RPMI7951 (cell line): ENCODE measurements around the gene MVB12B. TPM values are rescaled to one million over a fixed set of nuclear protein-coding genes. Genes with fewer than 3 reads are reported as not detected.

Source experiments
- DNase-seq: peaks from one replicate; pipeline ENCODE4 v3.0.0-alpha.2; 2012; ENCODE audit warnings: low read depth
- total RNA-seq: library from RNA; depleted of rRNA; stranded (reverse); fragments of >200 nt; shearing (Covaris generic); gene quantifications from 2 replicates; pipeline ENCODE4 v1.2.3, GENCODE V29; 2014

MVB12B gene
- total RNA-seq, 1 experiment from 2014 or later: 2.2 TPM

DNA sequence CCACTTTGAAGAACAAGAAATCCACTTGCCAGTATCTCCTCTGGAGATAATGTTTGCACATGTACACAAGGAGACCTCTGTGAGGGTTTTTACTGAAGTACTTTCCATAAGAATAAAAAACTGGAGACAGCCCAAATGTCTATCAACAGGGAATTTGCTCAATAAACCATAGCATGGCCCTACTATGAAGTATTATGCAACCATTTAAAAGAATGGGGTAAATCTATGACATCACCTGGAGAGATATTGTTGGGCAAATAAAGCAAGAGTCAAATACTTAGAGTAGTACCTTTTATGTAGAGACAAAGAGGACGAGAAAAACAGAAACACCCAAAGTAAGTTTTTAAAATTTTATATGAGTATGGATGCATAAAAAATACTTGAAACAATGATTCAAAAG lies 23.9 kb upstream of the MVB12B start:
- DNase-seq: no peak

DNA sequence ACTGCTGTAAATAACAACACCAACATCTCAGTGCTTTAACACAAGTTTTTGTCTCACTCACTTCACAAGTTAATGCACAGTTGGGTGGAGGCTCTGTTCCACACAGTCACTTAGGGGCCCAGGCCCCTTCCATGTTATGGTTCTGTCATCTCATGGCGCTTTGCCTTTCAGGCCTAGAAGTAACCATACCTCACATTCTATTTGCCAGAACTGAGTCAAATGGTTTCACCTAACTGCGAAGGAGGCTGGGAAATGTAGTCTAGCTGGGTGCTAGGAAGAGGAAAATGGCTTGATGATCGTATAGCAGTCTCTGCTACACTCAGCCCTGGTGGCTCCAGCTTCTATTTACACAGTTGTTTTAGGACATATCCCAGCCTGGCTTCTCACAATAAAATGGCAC lies 23.1 kb upstream of the MVB12B start:
- no peak for DNase-seq

DNA sequence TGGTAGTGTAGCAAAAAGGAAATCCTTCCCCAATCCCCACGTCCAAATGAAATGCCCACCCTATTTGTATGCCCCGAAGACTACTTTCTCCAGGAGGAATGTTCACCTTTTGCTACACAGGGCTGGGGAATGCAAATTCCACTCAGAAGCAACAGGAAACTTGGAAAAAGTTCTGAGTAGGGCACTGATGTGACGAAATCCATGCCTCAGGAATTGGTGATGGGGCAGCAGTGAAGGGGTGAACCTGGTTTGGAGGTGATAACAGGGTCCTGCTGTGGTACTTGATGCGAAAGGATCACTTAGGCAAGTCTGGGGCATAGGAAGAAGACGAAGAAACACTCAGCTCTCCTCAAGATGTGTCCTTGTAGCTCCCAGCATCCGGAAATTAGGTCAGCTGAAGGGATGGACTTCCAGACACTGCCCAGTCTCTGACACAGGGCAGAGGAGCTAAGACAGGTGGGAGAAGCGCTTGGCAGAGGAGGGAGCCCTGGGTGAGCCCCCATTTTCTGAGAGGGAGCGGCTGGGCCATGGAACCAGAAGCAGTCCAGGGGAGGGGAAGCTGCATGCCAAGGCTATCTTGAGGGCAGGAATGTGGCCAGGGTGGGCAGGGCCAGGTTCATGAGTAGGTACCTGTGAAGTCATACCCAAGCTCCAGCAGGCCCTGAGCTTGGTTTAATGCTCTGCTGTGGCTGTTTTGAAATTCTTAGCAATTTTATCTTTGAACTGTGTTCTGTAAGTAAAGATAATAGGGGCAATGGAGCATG lies 22.2 kb upstream of the MVB12B start:
- no peak for DNase-seq

DNA sequence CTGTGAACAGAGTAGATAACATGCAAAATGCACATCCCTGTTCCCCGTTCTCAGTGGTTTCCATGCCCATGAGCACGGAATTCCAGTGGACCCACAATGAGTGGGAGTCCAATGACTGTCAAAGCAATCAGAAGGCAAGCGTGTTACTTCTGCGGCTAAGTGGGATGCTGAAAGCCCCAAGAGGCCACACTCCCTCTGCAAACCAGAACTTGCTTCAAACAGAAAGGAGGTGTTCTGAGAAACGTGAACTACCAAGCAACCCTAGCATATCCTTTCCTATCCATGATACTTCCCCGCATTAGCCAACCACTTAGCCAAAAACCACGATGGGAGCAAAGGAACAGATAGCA lies 21.7 kb upstream of the MVB12B start:
- DNase-seq: no peak

DNA sequence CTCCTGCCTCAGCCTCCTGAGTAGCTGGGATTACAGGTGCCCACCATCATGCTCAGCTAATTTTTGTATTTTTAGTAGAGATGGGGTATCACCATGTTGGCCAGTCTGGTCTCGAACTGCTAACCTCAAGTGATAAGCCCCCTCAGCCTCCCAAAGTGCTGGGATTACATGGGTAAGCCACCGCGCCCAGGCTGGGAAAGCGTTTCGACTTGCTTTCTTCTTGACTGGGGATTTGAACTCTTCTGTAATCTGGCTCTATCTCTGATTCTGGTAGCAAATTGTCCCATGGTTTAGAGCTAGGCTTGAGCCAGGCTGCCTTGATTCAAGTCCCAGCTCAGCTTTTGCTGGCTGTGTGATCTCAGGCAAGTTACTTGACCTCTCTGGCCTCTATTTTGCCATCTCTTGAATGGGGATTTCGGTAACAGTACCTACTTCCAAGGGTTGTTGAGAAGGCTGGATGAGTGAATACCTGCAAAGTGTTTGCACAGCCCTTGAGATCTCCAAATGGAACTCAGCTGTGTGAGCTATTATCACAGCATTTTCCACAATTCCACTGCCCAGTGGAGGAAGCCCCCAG lies 20.5 kb upstream of the MVB12B start:
- no peak for DNase-seq

DNA sequence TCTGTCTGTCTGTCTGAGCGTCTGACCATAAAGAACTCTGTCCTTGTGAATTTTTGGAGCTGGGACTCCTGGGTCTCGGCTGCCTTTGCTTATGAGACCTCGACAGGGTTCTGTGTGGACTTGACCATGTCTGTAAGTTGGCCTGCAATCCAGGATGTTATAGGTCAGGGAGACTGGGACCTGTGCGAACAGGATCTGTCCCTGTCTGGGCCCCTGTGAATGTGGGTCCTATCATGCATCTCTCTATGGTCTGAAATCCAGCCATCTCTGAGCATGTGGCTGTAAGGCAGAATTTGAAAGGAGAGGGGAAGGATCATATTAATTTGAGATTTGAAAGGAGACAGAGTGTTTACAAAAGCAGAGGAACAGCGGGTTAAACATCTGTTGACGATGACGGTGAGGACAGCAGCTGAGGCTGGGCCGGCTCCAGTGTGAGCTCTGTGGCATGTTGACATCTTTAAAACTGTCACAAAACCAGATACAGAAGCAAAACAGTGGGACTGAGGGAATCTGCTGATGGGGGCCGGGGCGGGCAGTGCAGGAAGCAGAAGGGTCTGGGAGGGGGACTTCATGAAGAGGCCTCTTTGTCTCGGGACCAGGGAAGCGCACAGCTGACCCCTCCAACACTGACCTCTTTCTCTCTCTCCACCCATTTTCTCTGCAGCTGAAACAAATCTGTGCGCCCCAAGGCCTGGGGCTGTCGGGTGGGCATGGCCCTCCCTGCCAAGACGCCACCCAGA lies 19.1 kb upstream of the MVB12B start:
- peak; percentile 30 for DNase-seq

DNA sequence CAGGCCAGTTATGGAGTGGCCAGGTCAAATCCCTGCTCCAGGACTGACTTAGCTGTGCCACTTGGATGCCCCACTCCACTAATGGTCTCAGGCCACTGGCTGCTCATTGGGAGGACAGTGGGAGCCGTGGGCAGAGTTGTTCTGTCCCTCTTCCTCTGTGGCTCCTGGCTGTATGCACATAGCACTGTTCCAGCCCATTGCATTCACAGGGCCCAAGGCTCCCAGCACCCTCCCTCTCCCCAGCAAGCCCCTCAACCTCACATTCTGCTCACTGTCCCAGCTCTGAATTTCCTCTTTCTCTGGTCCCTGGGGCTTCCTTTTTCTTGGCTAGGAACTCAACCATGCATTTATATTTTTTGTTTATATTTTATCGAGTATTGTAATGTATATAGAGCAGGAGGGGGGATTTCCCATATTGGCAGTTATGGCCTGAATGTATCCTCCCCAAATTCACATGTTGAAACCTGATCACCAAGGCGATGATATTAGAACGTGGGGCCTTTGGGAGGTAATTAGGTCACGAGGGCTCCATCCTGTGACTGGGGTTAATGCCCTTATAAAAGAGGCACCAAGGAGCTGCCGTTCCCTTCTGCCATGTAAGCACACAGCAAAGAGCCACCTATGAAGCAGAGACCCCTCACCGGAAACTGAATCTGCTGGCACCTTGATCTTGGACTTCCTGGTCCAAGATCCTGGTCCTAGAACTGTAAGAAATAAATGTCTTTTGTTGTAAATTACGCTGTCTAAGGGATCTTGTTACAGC lies 17.0 kb upstream of the MVB12B start:
- DNase-seq: no peak

DNA sequence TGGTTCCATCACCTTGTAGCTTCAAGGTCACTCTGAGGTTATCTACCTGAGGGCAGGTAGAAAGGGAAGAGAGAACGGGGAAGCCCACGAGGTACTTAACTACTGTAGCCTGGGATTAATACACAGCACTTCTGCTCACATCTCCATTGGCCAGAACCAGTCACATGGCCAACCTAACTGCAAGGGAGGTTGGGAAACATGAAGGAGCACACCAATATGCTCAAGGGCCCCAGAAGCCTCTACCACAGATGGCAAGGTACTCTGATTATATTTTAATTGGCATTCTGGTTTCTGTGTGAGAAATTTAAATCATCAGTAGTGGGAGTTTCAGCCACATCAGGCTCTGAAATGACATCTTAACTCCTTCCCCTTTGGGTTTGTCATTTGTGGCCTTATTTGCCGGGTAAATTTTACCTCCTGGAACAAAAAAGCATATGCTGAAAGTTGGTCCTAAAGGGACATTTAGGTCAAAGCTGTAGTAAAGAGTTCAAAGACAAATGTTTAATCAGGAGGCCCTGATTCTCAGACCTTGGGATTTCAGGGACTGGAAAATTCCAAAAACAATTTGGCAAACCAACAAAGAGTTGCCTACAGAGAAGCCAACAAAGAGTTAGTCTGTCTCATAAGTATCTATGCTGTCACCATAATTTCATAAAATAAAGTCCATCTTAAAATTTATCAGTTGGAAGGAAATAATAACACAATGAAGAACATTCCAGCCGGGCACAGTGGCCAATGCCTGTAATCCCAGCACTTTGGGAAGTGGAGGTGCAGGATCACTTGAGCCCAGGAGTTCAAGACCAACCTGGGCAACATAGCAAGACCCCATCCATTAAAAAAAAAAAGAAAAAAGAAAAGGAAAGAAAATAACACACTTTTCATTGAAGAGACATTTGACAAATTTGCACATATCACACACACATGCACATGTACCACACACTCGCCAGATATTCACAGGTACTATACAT lies 13.8 kb upstream of the MVB12B start:
- DNase-seq: no peak

DNA sequence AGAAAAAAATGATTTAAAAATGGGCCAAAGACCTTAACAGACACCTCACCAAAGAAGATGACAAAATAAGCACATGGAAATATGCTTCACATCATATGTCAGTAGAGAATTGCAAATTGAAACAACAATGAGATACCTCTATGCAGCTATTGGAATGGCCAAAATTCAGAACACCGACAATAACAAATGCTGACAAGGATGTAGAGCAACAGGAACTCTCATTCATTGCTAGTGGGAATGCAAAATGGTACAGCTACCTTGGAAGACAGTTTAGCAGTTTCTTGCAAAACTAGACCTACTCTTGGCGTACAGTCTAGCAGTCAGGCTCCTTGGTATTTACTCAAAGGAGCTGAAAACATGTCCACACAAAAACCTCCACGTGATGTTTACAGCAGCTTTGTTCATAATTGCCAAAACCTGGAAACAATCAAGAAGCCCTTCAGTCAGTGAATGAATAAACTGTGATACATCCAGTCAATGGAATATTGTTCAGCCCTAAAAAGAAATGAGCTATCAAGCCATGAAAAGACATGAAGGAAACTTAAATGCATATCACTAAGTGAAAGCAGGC lies 10.5 kb upstream of the MVB12B start:
- DNase-seq: no peak

DNA sequence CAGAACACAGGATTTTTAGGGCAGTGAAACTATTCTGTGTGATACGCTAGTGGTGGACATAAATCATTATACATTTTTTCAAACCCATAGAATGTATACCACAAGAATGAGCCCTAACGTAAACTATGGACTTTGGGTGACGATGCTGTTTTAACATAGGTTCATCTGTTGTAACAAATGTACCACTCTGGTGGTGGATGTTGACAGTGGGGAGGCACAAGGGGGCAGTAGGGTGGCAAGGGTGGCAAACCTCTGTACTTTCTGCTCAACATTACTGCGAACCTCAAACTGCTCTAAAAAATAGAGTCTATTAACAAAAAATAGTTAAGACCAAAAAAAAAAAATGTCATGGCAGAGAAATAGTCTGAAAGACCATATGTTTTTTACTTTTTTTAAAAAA lies 9.1 kb upstream of the MVB12B start:
- no peak for DNase-seq

DNA sequence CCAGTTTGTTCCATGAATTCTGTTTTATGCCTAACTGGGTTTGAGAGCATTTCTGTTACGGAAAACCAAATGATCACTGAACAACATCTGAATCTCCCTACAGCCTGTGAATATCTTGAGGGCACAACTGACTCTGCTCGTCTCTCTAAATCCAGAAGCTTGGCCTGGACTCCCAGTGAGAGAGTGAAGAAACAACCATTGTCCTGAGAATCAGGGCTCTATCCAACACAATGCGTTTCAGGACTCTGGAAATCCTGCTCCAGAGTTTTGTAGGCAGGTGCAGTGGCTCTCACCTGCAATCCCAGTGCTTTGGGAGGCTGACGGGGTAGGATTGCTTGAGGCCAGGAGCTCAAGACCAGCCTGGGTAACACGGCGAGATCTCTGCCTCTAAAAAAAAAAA lies 7.8 kb upstream of the MVB12B start:
- no peak for DNase-seq

DNA sequence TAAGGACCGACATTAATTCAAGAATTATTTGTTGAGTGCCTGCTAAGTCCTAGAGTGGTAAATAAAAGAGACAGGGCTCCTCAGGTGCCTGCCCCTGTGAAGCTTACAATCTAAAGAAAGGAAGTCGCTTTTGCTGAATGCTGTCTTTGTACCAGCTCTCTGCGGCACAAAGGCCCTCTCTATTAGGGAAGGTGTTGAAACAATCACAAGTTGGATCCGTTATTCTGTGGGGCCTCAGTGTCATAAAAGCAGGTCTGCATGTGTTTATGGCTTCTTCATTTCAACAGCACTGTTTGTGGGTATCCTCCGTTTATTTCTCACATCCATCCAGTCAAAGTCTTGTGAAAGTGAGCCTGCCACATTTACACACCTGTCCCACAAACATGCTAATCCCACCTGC lies 7.0 kb upstream of the MVB12B start:
- DNase-seq: no peak

DNA sequence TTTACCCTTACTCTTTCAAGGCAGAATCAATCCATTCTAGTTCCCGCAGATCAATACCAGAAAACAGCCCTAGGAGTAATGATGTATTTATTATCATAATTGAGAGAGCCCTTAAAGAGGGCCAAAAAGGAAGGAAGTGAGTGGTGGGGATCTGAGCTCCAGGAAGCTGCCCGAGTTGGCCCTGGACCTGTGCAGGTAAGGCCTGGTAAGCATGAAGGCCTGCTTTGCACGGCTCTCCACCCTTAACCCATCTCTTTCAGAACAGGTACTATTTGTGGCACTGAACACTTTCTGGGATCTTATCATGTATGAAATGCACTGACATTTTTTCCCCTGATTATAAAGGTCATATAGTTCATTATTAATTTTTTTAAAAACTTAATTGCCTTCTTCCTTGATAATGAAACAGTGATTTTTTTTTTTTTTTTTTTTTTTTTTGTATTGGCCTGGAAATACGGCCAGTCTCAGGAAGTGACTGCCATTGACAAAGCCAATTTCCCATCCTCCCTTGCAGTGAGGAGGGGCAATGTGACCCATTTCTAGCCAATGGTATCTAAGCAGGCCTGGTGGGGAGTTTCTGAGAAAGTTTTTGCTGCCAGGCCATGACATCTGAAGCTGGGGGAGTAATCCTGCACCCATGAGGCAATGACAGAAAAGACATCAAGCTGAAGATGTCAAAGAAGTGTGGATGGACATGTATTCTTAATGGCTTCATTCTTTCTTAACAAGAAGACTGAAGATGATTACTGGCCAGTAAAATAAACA lies 6.3 kb upstream of the MVB12B start:
- no peak for DNase-seq

DNA sequence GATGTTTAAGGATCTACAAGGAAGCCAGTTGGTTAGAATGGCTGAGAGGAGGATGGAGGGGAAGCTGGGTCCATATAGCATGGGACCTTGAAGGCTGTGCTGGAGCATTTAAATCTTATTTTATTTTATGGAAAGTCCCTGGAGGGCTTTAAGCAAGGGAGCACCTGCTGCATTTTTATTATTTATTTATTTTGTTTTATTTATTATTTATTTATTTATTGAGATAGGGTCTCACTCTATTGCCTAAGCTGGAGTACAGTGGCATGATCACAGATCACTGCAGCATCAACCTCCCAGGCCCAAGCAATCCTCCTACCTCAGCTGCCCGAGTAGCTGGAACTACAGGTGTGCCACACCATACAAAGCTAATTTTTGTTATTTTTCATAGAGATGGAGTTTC lies 4.9 kb upstream of the MVB12B start:
- no peak for DNase-seq

DNA sequence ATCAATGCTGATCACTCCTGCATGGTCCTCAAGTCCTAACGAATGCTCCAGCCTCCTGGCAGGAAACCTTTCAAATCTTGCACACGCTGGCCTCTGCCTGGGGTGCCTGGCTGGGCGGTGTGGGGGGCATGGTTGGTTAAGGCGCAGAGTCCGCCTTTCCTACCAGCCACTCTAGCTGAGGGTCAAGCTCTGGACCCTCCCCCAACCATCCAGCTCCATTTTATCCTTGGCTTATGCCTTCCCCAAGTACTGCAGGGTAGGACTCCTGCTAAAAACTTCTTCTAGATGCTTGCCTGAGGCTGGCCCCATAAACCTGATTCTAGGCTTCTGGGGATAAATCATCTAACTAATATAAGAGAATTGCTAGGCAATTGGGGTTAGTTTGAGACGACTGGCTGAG lies 808 bp upstream of the MVB12B start:
- no peak for DNase-seq

DNA sequence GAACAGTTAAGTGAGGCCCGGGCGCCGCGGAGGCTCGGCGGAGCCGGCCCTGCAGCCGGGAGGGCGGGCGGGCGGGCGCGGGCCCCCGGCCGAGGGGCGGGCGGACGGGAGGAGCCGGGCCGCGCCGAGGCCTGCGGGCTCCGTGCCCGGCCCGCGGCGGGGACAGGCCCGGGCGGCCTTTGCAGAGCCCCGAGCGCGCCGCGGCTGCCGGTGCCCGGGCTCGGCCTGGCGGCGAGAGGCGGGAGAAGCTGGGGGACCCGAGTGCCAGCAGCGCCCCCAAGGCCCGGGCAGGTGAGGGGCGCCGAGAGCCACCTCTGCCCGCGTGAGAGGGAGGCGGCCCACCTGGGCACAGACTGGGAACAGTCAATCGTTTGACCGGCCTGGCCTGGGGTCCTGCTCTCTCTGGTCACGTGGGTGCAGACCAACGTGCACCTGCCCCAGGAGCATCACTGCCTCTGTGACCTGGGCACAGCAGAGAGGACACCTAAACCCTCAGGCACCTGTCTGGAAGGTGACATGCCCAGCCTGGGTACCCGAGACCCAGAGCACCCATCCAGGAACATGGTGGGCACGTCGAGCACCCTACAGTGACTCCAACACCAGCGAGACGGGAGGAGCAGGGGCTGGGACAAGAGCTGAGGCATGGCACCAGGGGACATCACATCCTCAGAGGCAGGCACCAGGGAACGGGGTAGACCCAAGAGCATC lies 531 bp downstream of the MVB12B start:
- DNase-seq: no peak

DNA sequence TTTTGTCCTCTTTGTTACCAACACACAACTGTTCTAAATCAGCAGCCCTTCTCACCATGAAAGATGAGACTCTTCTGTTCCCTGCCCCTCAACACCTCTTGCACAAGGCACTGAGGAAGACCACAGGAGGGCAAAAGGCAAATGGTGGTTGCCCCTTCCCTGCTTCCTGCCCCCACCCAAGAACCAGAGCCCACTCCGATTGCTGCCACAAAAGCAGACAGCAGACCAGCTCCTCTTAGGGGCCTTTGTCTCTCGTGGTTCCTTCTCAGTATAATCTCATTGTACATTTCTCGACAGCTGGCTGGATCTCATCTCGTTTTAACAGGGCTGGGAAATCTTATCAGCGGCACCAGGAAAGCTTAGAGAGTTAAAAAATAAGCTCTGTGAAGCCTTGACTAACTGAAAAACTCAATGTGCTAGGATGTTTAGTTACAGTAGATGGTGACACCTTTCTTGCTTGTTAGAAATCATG lies 1.1 kb downstream of the MVB12B start:
- DNase-seq: no peak

DNA sequence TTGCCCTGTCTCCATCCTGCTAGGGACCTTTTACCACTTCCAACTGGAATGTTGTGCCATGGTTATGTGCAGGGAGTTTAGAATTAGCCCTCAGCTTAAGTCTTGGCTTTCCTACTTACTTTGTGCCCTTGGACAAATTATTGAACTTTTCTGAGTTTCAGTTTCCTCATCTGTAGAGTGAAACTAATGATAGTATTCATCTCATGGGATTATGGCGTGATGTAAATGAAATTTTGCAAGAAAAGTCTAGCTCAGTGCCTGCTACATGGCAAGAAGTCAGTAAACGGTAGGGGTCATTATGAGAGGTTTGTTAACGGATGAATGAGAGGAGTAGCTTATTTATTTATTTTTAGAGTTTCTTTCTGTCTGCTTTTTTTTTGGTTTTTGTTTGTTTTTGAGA lies 1.8 kb downstream of the MVB12B start:
- DNase-seq: no peak

DNA sequence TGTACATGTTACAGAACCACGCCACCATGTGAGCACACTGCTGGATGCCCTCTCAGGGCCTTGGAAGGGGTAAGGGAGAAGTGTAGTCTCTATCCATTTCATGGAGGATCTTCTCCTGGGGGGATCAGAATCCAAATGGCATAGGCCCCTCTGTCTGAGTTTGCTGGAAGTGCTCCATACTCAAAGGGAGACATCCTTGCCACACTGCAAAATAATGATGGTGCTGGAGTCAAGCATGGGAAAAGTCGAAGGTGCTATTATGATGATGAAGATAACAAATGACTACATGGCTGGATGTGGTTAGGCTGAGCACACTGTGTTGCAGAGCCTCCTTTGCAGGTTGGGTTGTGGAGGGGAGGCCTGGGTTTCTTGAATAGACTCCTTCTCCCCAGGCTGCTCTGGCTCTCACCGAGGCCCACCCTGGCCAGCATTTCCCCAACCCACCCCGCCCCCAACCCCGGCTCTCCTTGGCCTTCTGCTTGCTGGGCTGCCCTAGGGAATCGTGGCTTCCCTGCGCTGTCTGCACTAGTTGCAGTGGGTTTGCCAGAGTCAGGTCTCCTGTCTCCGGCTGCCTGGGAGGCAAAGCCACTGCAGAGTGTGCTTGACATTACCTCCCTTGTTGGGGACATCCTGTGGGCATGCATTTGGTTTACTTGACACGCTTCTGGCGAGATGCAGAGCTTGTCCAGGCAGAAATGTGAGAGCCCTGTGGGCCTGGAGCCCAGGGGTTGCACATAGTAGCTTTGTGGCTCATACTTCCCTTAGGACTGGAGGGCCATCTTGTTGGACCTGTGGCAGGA lies 3.0 kb downstream of the MVB12B start:
- no peak for DNase-seq
